Type B pancreatic cell (in vitro differentiated cells): Measurements from ENCODE around the gene CBX1. TPM values are rescaled to one million over a fixed set of nuclear protein-coding genes. Genes with fewer than 3 reads are reported as not detected.

Experiments
- DNase-seq: peaks from one replicate; pipeline ENCODE4 v3.0.0; 2021; ENCODE audit warnings: mixed read lengths; ENCODE audit not compliant: unreplicated experiment; ENCODE audit errors: extremely low spot score
- H3K27ac Mint-ChIP-seq: 2 replicates; pipeline ENCODE4 v1.8.0; 2021; ENCODE audit warnings: mild to moderate bottlenecking, mixed read lengths
- H3K27me3 Mint-ChIP-seq: 2 replicates; pipeline ENCODE4 v1.8.0; 2021; ENCODE audit warnings: mixed read lengths
- H3K36me3 Mint-ChIP-seq: 2 replicates; pipeline ENCODE4 v1.8.0; 2021; ENCODE audit warnings: mixed read lengths
- H3K4me1 Mint-ChIP-seq: one replicate; pipeline ENCODE4 v1.8.0; 2021; ENCODE audit warnings: mixed read lengths; ENCODE audit not compliant: unreplicated experiment
- H3K4me3 Mint-ChIP-seq: 2 replicates; pipeline ENCODE4 v1.8.0; 2021; ENCODE audit warnings: mild to moderate bottlenecking, mixed read lengths
- H3K9me3 Mint-ChIP-seq: 2 replicates; pipeline ENCODE4 v1.8.0; 2021; ENCODE audit warnings: mixed read lengths
- CTCF ChIP-seq: fragments of 200-600 bp; sonication (generic); conservative IDR thresholded peaks from 2 replicates; pipeline ENCODE4 v1.5.0; 2021; ENCODE audit warnings: antibody characterized with exemption, mild to moderate bottlenecking
- total RNA-seq: library from RNA; stranded (reverse); gene quantifications from 2 replicates; pipeline ENCODE4 v1.2.1, GENCODE V29; 2021; ENCODE audit warnings: low replicate concordance

CBX1 gene
- total RNA-seq, 1 donor from 2014 or later: 154 TPM

GRCh38 chr17:48031966-48032365, 69.3 kb downstream of the CBX1 start:
- H3K27ac Mint-ChIP-seq: no peak overlapping the region
- no peak overlapping the region for H3K4me3 Mint-ChIP-seq
- DNase-seq: no peak
- no peaks in the 10 kb centered on the region for H3K4me1 Mint-ChIP-seq
- peaks cover 51% of the 10 kb centered on the region for H3K27me3 Mint-ChIP-seq
- no peak for TF ChIP-seq CTCF
- no peaks in the 10 kb centered on the region for H3K9me3 Mint-ChIP-seq
- no peaks in the 10 kb centered on the region for H3K36me3 Mint-ChIP-seq

GRCh38 chr17:48030531-48030930, 70.7 kb downstream of the CBX1 start:
- DNase-seq: no peak
- Mint-ChIP-seq H3K4me1 (peaks cover 9% of the 10 kb centered on the region), H3K36me3 (no peaks in the 10 kb centered on the region), H3K4me3 (no peak overlapping the region), H3K27me3 (peaks cover 39% of the 10 kb centered on the region), H3K27ac (no peak overlapping the region), H3K9me3 (no peaks in the 10 kb centered on the region)
- TF ChIP-seq CTCF: no peak

- Mint-ChIP-seq H3K27ac (no peak overlapping the region), H3K36me3 (no peaks in the 10 kb centered on the region), H3K9me3 (no peaks in the 10 kb centered on the region), H3K27me3 (peaks cover 43% of the 10 kb centered on the region), H3K4me3 (no peak overlapping the region), H3K4me1 (peaks cover 16% of the 10 kb centered on the region)
- no peak for TF ChIP-seq CTCF
- DNase-seq: no peak
These were observed 72.5 kb downstream of the CBX1 start for GRCh38 chr17:48028736-48029135.

GRCh38 chr17:48027322-48027981, 73.8 kb downstream of the CBX1 start:
- peaks cover 39% of the 10 kb centered on the region for H3K27me3 Mint-ChIP-seq
- H3K27ac Mint-ChIP-seq: no peak overlapping the region
- no peak for TF ChIP-seq CTCF
- DNase-seq: no peak
- peaks cover 21% of the 10 kb centered on the region for H3K4me1 Mint-ChIP-seq
- no peaks in the 10 kb centered on the region for H3K9me3 Mint-ChIP-seq
- H3K36me3 Mint-ChIP-seq: no peaks in the 10 kb centered on the region
- H3K4me3 Mint-ChIP-seq: no peak overlapping the region

GRCh38 chr17:48026502-48027321, 74.6 kb downstream of the CBX1 start:
- peak; percentile 90 for DNase-seq
- H3K36me3 Mint-ChIP-seq: no peaks in the 10 kb centered on the region
- H3K9me3 Mint-ChIP-seq: no peaks in the 10 kb centered on the region
- peak overlapping the region; percentile 97 for H3K27ac Mint-ChIP-seq
- H3K4me3 Mint-ChIP-seq: peak overlapping the region; percentile 59
- H3K27me3 Mint-ChIP-seq: peaks cover 39% of the 10 kb centered on the region
- peak; percentile 96 for TF ChIP-seq CTCF
- peaks cover 21% of the 10 kb centered on the region for H3K4me1 Mint-ChIP-seq
